ENCODE measurements around the gene TMEM151B. TPM values are rescaled to one million over a fixed set of nuclear protein-coding genes. Genes with fewer than 3 reads are reported as not detected.
"Not testable (repeated sequence)": the region's sequence is repeated elsewhere in the genome, so short reads cannot be mapped to it uniquely, and the experiment has no call there.

Gene TMEM151B
- total RNA-seq, 1 donor from 2014 or later = 0.09 TPM

GRCh38 chr6:44349904-44350649 lies 79.8 kb downstream of the TMEM151B start:
- peaks cover 2% of the 10 kb centered on the region for H3K9me3 Mint-ChIP-seq (ENCODE audit: unreplicated experiment)
- H3K79me2 ChIP-seq (ENCODE audit: insufficient read depth, low read length) = no peaks in the 10 kb centered on the region
- no peak for TF ChIP-seq CTCF (IDR thresholded peaks at IDR 0.05; ENCODE audit: insufficient read depth, low read depth, low read length)
- no peak for TF ChIP-seq EZH2 (IDR thresholded peaks at IDR 0.05; ENCODE audit: insufficient read depth, low read length)
- FAIRE-seq (no peak), DNase-seq (ENCODE audit: low read depth) (no peak)
- H3K4me1 Mint-ChIP-seq (ENCODE audit: low read depth, unreplicated experiment) = no peaks in the 10 kb centered on the region
- no peaks in the 10 kb centered on the region for H3K4me1 ChIP-seq (ENCODE audit: insufficient read depth, low read length)
- H3K4me2 ChIP-seq (ENCODE audit: low read length) = no peak overlapping the region
- H3K9ac ChIP-seq (ENCODE audit: low read length) = no peak overlapping the region
- no peak overlapping the region for H3K4me3 Mint-ChIP-seq (ENCODE audit: unreplicated experiment)
- H3K27me3 Mint-ChIP-seq (ENCODE audit: low read depth, unreplicated experiment) = peaks cover 3% of the 10 kb centered on the region
- no peaks in the 10 kb centered on the region for H3K9me3 ChIP-seq (ENCODE audit: insufficient read depth, low read depth, low read length)
- no peak overlapping the region for H3K27ac Mint-ChIP-seq (ENCODE audit: unreplicated experiment)
- H3K27ac ChIP-seq (ENCODE audit: low read depth, low read length) = no peak overlapping the region
- H3K36me3 ChIP-seq (ENCODE audit: insufficient read depth, low read length) = no peaks in the 10 kb centered on the region
- no peaks in the 10 kb centered on the region for H4K20me1 ChIP-seq (ENCODE audit: insufficient read depth, low read length)
- H3K4me3 ChIP-seq (ENCODE audit: insufficient read depth, low read depth, low read length) = no peak overlapping the region
- H3K27me3 ChIP-seq (ENCODE audit: insufficient read depth, low read length) = peaks cover 13% of the 10 kb centered on the region
- H2AFZ ChIP-seq (ENCODE audit: low read depth, low read length) = no peak overlapping the region
- no peaks in the 10 kb centered on the region for H3K36me3 Mint-ChIP-seq (ENCODE audit: low read depth, unreplicated experiment)

- not testable (repeated sequence) for H3K4me3 ChIP-seq (ENCODE audit: insufficient read depth, low read depth, low read length); H3K9me3 Mint-ChIP-seq (ENCODE audit: unreplicated experiment); H3K27me3 Mint-ChIP-seq (ENCODE audit: low read depth, unreplicated experiment); H3K4me2 ChIP-seq (ENCODE audit: low read length); H3K79me2 ChIP-seq (ENCODE audit: insufficient read depth, low read length); H3K36me3 Mint-ChIP-seq (ENCODE audit: low read depth, unreplicated experiment); H3K27ac Mint-ChIP-seq (ENCODE audit: unreplicated experiment); H3K9ac ChIP-seq (ENCODE audit: low read length); H4K20me1 ChIP-seq (ENCODE audit: insufficient read depth, low read length); FAIRE-seq; H3K27me3 ChIP-seq (ENCODE audit: insufficient read depth, low read length); H2AFZ ChIP-seq (ENCODE audit: low read depth, low read length); H3K36me3 ChIP-seq (ENCODE audit: insufficient read depth, low read length); H3K4me3 Mint-ChIP-seq (ENCODE audit: unreplicated experiment); H3K4me1 ChIP-seq (ENCODE audit: insufficient read depth, low read length); H3K9me3 ChIP-seq (ENCODE audit: insufficient read depth, low read depth, low read length); H3K27ac ChIP-seq (ENCODE audit: low read depth, low read length); H3K4me1 Mint-ChIP-seq (ENCODE audit: low read depth, unreplicated experiment); DNase-seq (ENCODE audit: low read depth)
Measured at GRCh38 chr6:44350650-44350994, 80.4 kb downstream of the TMEM151B start.

- Mint-ChIP-seq H3K36me3 (ENCODE audit: low read depth, unreplicated experiment) (no peaks in the 10 kb centered on the region), H3K9me3 (ENCODE audit: unreplicated experiment) (peaks cover 7% of the 10 kb centered on the region), H3K27me3 (ENCODE audit: low read depth, unreplicated experiment) (peaks cover 11% of the 10 kb centered on the region), H3K4me3 (ENCODE audit: unreplicated experiment) (no peak overlapping the region), H3K4me1 (ENCODE audit: low read depth, unreplicated experiment) (no peaks in the 10 kb centered on the region), H3K27ac (ENCODE audit: unreplicated experiment) (no peak overlapping the region)
- H3K27ac ChIP-seq (ENCODE audit: low read depth, low read length) = no peak overlapping the region
- H3K9ac ChIP-seq (ENCODE audit: low read length) = no peak overlapping the region
- no peak overlapping the region for H3K4me2 ChIP-seq (ENCODE audit: low read length)
- H3K9me3 ChIP-seq (ENCODE audit: insufficient read depth, low read depth, low read length) = no peaks in the 10 kb centered on the region
- no peaks in the 10 kb centered on the region for H4K20me1 ChIP-seq (ENCODE audit: insufficient read depth, low read length)
- DNase-seq (ENCODE audit: low read depth) (no peak), FAIRE-seq (no peak)
- no peaks in the 10 kb centered on the region for H3K36me3 ChIP-seq (ENCODE audit: insufficient read depth, low read length)
- H3K79me2 ChIP-seq (ENCODE audit: insufficient read depth, low read length) = no peaks in the 10 kb centered on the region
- no peak overlapping the region for H2AFZ ChIP-seq (ENCODE audit: low read depth, low read length)
- H3K4me1 ChIP-seq (ENCODE audit: insufficient read depth, low read length) = no peaks in the 10 kb centered on the region
- H3K27me3 ChIP-seq (ENCODE audit: insufficient read depth, low read length) = peaks cover 6% of the 10 kb centered on the region
- TF ChIP-seq CTCF (IDR thresholded peaks at IDR 0.05; ENCODE audit: insufficient read depth, low read depth, low read length) (no peak), EZH2 (IDR thresholded peaks at IDR 0.05; ENCODE audit: insufficient read depth, low read length) (no peak)
- H3K4me3 ChIP-seq (ENCODE audit: insufficient read depth, low read depth, low read length) = no peak overlapping the region
Measured at GRCh38 chr6:44352259-44352658, 82.0 kb downstream of the TMEM151B start.

All from astrocyte (in vitro differentiated cells and primary cell).